Measurements from ENCODE around the gene HMOX2. TPM values are rescaled to one million over a fixed set of nuclear protein-coding genes. Genes with fewer than 3 reads are reported as not detected.

HMOX2 gene
- total and polyA plus RNA-seq, 2 of the 13 experiments (the other 11 are each of a cell fraction or from before 2014, with no cell fraction given), result 60.3 to 70.4 TPM

GRCh38 chr16:4517812-4518680 is 41.8 kb downstream of the HMOX2 start (continued):
- TF ChIP-seq ZNF687 (CRISPR knock-in tag; IDR thresholded peaks at IDR 0.05) (peak; percentile 20; the same call in 1 of the 2 replicates), ZBTB49 (CRISPR knock-in tag; IDR thresholded peaks at IDR 0.05; ENCODE audit: borderline replicate concordance) (peak; percentile 42; the same call in 1 of the 2 replicates), SMC3 (IDR thresholded peaks at IDR 0.05; ENCODE audit: low read length) (peak; percentile 44), ZNF501 (CRISPR knock-in tag; IDR thresholded peaks at IDR 0.05) (peak; percentile 36; the same call in 1 of the 2 replicates), NFKBIZ (CRISPR knock-in tag; IDR thresholded peaks at IDR 0.05) (no peak), TFE3 (CRISPR knock-in tag; IDR thresholded peaks at IDR 0.05) (no peak), ZNF30 (CRISPR knock-in tag; IDR thresholded peaks at IDR 0.05) (no peak), U2AF2 (IDR thresholded peaks at IDR 0.05; ENCODE audit: low read depth, low read length) (no peak), PBX3 (CRISPR knock-in tag; IDR thresholded peaks at IDR 0.05; ENCODE audit: borderline replicate concordance) (no peak), POLR2G (IDR thresholded peaks at IDR 0.05; ENCODE audit: low read depth, low read length) (0 out of 2 replicates have a peak, but pooled peaks have one; percentile 15), ZNF597 (CRISPR knock-in tag; IDR thresholded peaks at IDR 0.05) (no peak), ZBTB7B (CRISPR knock-in tag; IDR thresholded peaks at IDR 0.05) (0 out of 2 replicates have a peak, but pooled peaks have one; percentile 30), RAD21 (CRISPR knock-in tag; IDR thresholded peaks at IDR 0.05) (peak; percentile 79)
